Lower lobe of right lung (tissue), 2 donors: ENCODE results near the gene DNAJC6. TPM values are rescaled to one million over a fixed set of nuclear protein-coding genes. Genes with fewer than 3 reads are reported as not detected.
A peak's percentile ranks its signal among the peaks of the same experiment; 100 is the strongest.

Experiments
- ATAC-seq, 2 donors: fragments of 200-7000 bp; cut with Tn5 transposase; one replicate each; pipeline ENCODE4 v1.9.1; 2020 to 2022; ENCODE audit warnings: mild to moderate bottlenecking in 2 of 2, moderate library complexity in 2 of 2
- DNase-seq: peaks from one replicate; pipeline ENCODE4 v3.0.0-alpha.2; 2020
- H3K27ac ChIP-seq: fragments of 200-600 bp; one replicate; pipeline ENCODE4 v1.8.0; 2022
- H3K27me3 ChIP-seq: fragments of 200-600 bp; one replicate; pipeline ENCODE4 v1.8.0; 2022; ENCODE audit warnings: low read depth
- H3K36me3 ChIP-seq: fragments of 200-600 bp; one replicate; pipeline ENCODE4 v1.8.0; 2022; ENCODE audit warnings: mild to moderate bottlenecking
- H3K4me1 ChIP-seq: fragments of 200-600 bp; one replicate; pipeline ENCODE4 v1.8.0; 2022
- H3K4me3 ChIP-seq: fragments of 200-600 bp; one replicate; pipeline ENCODE4 v1.8.0; 2022; ENCODE audit warnings: mild to moderate bottlenecking
- H3K9me3 ChIP-seq: fragments of 200-600 bp; one replicate; pipeline ENCODE4 v1.8.0; 2022
- intact Hi-C: fragments of 100-400 bp; cut with DNase I; formaldehyde crosslinking; loops from one replicate; pipeline ENCODE4 v1.11.0; 2022
- total RNA-seq: library from RNA; stranded (reverse); fragmentation: NEBNext Ultra II Directional; extraction: Animal tissue kit (Norgen Biotek cat#: 25700); gene quantifications from one replicate; pipeline ENCODE4 v1.2.1, GENCODE V29; 2021
- TF ChIP-seq, protein P1 (sequence below): fragments of 200-600 bp; IDR thresholded peaks from one replicate; pipeline ENCODE4 v1.8.0; 2022; ENCODE audit warnings: antibody characterized with exemption, mild to moderate bottlenecking
- donor health status: DM: no; HTN: yes; CAD: no; lungs with severe emphysema.

DNAJC6 gene
- total RNA-seq, 1 donor from 2014 or later = 10.5 TPM

DNA sequence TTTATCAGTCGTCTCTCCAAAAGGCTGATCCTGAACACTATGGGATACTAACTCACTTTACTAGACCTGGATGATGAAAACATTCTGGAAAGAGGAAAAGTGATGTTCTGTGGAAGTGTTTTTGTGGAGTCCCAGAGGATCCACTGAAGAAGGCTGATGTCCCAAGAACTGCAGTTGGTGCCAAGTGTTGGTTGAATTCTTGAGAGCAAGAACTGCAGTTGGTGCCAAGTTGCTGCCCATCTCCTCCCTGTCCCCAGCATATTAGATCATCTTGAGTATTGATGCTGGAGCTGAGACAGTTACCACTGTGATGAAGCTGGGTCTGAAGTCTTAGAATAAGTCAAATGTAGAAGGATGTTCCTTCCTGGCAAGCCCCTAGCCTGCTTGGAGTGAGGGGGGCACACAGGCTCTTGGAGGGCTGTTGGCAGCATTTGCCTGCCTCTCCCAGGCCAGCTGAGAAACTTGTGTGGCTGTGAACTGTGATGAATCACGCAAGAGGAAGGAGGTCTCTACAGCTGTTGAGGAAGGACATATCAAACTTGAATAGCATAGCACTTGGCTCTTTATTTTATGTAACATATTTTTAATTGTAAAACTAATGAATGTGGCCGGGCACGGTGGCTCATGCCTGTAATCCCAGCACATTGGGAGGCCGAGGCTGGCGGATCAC lies 48.1 kb downstream of the DNAJC6 start:
- intact Hi-C loops = no loop called here
- Histone ChIP-seq H3K27me3 (no peaks in the 10 kb centered on the region), H3K4me3 (no peak overlapping the region), H3K9me3 (no peaks in the 10 kb centered on the region), H3K27ac (no peak overlapping the region), H3K36me3 (no peaks in the 10 kb centered on the region), H3K4me1 (no peaks in the 10 kb centered on the region)
- DNase-seq = no peak
- ATAC-seq = no peak
- TF ChIP-seq, protein P1, sequence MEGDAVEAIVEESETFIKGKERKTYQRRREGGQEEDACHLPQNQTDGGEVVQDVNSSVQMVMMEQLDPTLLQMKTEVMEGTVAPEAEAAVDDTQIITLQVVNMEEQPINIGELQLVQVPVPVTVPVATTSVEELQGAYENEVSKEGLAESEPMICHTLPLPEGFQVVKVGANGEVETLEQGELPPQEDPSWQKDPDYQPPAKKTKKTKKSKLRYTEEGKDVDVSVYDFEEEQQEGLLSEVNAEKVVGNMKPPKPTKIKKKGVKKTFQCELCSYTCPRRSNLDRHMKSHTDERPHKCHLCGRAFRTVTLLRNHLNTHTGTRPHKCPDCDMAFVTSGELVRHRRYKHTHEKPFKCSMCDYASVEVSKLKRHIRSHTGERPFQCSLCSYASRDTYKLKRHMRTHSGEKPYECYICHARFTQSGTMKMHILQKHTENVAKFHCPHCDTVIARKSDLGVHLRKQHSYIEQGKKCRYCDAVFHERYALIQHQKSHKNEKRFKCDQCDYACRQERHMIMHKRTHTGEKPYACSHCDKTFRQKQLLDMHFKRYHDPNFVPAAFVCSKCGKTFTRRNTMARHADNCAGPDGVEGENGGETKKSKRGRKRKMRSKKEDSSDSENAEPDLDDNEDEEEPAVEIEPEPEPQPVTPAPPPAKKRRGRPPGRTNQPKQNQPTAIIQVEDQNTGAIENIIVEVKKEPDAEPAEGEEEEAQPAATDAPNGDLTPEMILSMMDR = no peak

DNA sequence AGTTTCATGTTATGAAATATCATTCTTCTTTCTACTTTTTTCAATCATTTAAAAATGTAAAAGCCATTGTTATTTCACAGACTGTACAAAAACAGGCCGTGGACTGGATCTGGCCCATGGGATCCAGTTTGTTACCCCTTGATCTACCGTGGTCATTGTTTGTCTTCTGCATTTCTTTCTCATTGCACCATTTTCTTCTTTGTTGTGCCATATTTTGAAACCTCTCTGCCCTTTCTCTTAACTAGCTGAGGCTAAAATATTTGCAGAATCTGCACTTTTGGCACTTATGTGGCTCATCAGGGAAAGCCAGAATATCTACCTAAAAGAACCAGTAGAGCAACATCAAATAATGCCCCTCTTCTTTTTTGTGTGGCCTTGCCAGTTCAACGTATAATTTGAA lies 50.5 kb downstream of the DNAJC6 start:
- DNase-seq = no peak
- no peaks in the 10 kb centered on the region for H3K27me3 ChIP-seq
- no peaks in the 10 kb centered on the region for H3K9me3 ChIP-seq
- no peak overlapping the region for H3K27ac ChIP-seq
- no peaks in the 10 kb centered on the region for H3K4me1 ChIP-seq
- H3K36me3 ChIP-seq = no peaks in the 10 kb centered on the region
- TF ChIP-seq, protein P1 = no peak
- intact Hi-C loops = no loop called here
- ATAC-seq = no peak
- no peak overlapping the region for H3K4me3 ChIP-seq

DNA sequence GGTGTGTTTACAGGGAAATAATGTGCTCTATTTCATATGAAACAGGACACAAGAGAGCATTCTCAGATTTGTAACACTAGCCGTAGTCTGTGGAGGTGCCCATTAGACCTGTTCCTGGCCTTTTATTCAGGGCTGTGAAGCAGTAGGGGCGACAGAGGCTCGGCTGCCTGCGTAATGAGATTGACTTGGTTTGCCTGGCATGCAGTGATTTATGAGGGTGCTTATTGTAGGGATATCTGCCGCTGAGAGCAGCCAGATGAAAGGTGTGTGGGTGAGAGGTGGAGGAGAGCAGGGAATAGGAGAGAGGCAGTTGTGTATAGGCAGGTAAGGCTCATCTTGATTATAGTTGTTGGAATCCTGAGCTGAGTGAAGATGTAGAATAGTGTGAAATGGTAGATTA lies 51.3 kb downstream of the DNAJC6 start:
- intact Hi-C loops = no loop called here
- Histone ChIP-seq H3K27ac (no peak overlapping the region), H3K27me3 (no peaks in the 10 kb centered on the region), H3K4me1 (no peaks in the 10 kb centered on the region), H3K9me3 (no peaks in the 10 kb centered on the region), H3K36me3 (no peaks in the 10 kb centered on the region), H3K4me3 (no peak overlapping the region)
- ATAC-seq (no peak), DNase-seq (no peak)
- TF ChIP-seq, protein P1 = no peak

DNA sequence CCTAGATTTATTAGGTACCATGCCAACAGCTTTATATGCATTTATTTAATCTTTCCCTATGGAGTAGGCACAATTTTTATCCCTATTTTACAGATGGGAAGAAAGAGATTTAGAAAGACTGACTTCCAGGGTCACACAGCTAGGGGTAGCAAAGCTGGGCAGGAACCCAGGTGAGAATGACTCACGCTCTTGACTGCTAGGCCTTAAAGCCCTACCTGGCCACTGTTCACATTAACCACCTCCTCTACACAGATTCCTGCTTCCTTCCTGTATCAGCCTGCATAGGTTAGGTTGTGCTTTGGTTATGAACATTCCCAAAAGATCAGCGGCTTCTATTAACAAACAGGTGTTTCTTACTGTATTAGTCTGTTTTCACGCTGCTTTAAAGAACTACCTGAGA lies 53.2 kb downstream of the DNAJC6 start:
- no peak overlapping the region for H3K27ac ChIP-seq
- no peaks in the 10 kb centered on the region for H3K27me3 ChIP-seq
- DNase-seq (no peak), ATAC-seq (peak in 1 of 2 donors; percentile 43)
- H3K36me3 ChIP-seq = no peaks in the 10 kb centered on the region
- intact Hi-C loops = no loop called here
- TF ChIP-seq, protein P1 = no peak
- no peak overlapping the region for H3K4me3 ChIP-seq
- H3K4me1 ChIP-seq = no peaks in the 10 kb centered on the region
- H3K9me3 ChIP-seq = no peaks in the 10 kb centered on the region

DNA sequence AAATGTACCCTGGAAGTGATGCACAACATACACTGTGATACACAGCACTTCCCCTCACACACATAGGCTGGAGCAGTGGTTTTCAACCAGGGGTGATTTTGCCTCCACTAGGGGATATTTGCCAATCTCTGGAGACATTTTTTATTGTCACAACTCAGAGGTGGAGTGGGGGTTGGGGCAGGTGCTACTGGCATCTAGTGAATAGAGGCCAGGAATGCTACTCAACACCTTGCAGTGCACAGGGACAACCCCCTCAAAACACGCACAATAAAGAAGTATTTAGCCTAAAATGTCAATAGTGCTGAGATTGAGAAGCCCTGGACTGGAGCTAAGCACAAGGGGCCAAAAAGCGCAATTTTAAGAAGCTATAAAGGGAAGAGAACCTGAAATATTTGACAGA lies 54.1 kb downstream of the DNAJC6 start:
- Histone ChIP-seq H3K4me1 (no peaks in the 10 kb centered on the region), H3K27ac (no peak overlapping the region), H3K9me3 (no peaks in the 10 kb centered on the region), H3K36me3 (no peaks in the 10 kb centered on the region), H3K27me3 (no peaks in the 10 kb centered on the region), H3K4me3 (no peak overlapping the region)
- TF ChIP-seq, protein P1 = no peak
- no peak for DNase-seq
- no peak for ATAC-seq
- intact Hi-C loops = no loop called here
